T47D (cell line): ENCODE data around the gene OSBPL5.
"Not testable (repeated sequence)": the region's sequence is repeated elsewhere in the genome, so short reads cannot be mapped to it uniquely, and the experiment has no call there.

Experiments used
- DNase-seq, 2 experiments: peaks; one replicate each; pipeline versions ENCODE4 v3.0.0 to v3.0.0-alpha.2; 2011 to 2012; ENCODE audit warnings: low read depth in 1 of 2, low spot score in 1 of 2
- JUND ChIP-seq: IDR thresholded peaks from 2 replicates; pipeline ENCODE4 v1.6.1; 2012; ENCODE audit warnings: low read depth
- in situ Hi-C: cut with HindIII; loops from 2 replicates; pipeline ENCODE4 v1.10.0; 2016; ENCODE audit warnings: low sequenced_read_pairs, low pct_unique_long_range_greater_than_20kb

The OSBPL5 gene

GRCh38 chr11:3080733-3081385 is 84.3 kb downstream of the OSBPL5 start:
- DNase-seq = no peak
- no peak for TF ChIP-seq JUND
- in situ Hi-C loops = no loop called here

GRCh38 chr11:3080104-3080503 is 85.0 kb downstream of the OSBPL5 start:
- in situ Hi-C loops = no loop called here
- TF ChIP-seq JUND = no peak
- DNase-seq = no peak

GRCh38 chr11:3077846-3078440 is 87.2 kb downstream of the OSBPL5 start:
- in situ Hi-C loops = no loop called here
- no peak for TF ChIP-seq JUND
- DNase-seq = no peak

GRCh38 chr11:3077189-3077836 is 87.8 kb downstream of the OSBPL5 start:
- in situ Hi-C loops = no loop called here
- no peak for TF ChIP-seq JUND
- no peak for DNase-seq

- no peak for TF ChIP-seq JUND
- no peak for DNase-seq
- in situ Hi-C loops = no loop called here
These were observed 90.1 kb downstream of the OSBPL5 start for GRCh38 chr11:3074912-3075589.

- in situ Hi-C loops = no loop called here
- DNase-seq = no peak
- TF ChIP-seq JUND = no peak
These were observed 92.1 kb downstream of the OSBPL5 start for GRCh38 chr11:3073029-3073435.

GRCh38 chr11:3069425-3069824 is 95.7 kb downstream of the OSBPL5 start:
- no peak for DNase-seq
- no peak for TF ChIP-seq JUND
- in situ Hi-C loops = no loop called here

GRCh38 chr11:3066308-3066707 is 98.8 kb downstream of the OSBPL5 start:
- in situ Hi-C loops, DNase-seq: not testable (repeated sequence)

GRCh38 chr11:3064709-3065108 is 100.4 kb downstream of the OSBPL5 start:
- in situ Hi-C loops, DNase-seq: not testable (repeated sequence)

- DNase-seq, in situ Hi-C loops: not testable (repeated sequence)
These were observed 101.2 kb downstream of the OSBPL5 start for GRCh38 chr11:3063876-3064275.

- in situ Hi-C loops, DNase-seq: not testable (repeated sequence)
These were observed 101.7 kb downstream of the OSBPL5 start for GRCh38 chr11:3063432-3063831.

- DNase-seq = no peak
- in situ Hi-C loops = no loop called here
- no peak for TF ChIP-seq JUND
These were observed 104.6 kb downstream of the OSBPL5 start for GRCh38 chr11:3060436-3061025.
